ENCODE data around the gene HTR6.

The HTR6 gene

DNA sequence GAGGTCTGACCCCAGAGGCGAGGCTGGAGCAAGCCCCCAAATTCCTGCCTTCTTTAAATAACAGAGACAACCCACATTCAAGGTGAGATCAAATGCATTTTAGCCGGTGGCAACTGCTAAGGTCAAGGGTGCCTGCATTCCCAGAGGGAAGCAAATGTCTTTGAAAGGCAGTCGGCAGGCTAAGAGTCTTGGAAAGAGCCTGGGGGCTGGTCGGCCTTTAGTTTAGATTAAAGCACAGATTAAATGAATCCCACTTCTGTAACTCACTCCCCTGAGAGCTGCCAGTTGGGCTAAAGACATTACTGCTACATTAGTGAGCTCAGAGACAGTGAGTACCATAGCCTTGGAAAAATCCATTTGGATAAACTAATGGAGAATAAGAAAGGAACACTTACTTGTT, 59.2 kb downstream of the HTR6 start:
- Histone ChIP-seq H3K9ac (no peak overlapping the region), H3K36me3 (ENCODE audit: control insufficient read depth, insufficient read depth, low read length) (no peaks in the 10 kb centered on the region), H3K4me3 (ENCODE audit: low read depth, low read length) (no peak overlapping the region), H2AFZ (no peak overlapping the region), H3K79me2 (no peaks in the 10 kb centered on the region), H3K4me2 (ENCODE audit: low read length) (no peak overlapping the region), H3K27ac (no peak overlapping the region), H3K4me1 (no peaks in the 10 kb centered on the region), H3K27me3 (ENCODE audit: control insufficient read depth, insufficient read depth, low read length) (no peaks in the 10 kb centered on the region), H3K9me3 (ENCODE audit: control insufficient read depth, low read length) (no peaks in the 10 kb centered on the region)
- TF ChIP-seq, protein P1, sequence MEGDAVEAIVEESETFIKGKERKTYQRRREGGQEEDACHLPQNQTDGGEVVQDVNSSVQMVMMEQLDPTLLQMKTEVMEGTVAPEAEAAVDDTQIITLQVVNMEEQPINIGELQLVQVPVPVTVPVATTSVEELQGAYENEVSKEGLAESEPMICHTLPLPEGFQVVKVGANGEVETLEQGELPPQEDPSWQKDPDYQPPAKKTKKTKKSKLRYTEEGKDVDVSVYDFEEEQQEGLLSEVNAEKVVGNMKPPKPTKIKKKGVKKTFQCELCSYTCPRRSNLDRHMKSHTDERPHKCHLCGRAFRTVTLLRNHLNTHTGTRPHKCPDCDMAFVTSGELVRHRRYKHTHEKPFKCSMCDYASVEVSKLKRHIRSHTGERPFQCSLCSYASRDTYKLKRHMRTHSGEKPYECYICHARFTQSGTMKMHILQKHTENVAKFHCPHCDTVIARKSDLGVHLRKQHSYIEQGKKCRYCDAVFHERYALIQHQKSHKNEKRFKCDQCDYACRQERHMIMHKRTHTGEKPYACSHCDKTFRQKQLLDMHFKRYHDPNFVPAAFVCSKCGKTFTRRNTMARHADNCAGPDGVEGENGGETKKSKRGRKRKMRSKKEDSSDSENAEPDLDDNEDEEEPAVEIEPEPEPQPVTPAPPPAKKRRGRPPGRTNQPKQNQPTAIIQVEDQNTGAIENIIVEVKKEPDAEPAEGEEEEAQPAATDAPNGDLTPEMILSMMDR (IDR thresholded peaks at IDR 0.05), result no peak

DNA sequence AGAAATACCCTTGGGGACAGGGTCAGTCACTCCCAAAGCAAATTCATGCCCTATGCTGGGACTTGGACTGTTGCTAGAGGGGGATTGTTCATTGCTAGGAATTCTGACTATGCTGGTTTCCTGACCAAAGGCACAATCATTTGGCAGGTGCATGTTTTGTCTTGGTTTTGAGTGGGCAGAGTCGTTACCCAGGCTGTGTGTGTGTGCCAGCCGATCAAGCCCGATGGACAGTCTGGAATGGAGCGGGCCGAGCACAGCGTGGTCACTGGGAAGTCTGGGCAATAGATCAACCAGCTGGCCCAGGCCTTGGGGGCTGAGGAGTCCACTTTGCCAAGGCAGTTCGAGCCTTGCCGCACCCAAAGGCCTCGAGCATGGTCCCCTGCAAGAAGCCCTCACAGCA, 60.9 kb downstream of the HTR6 start:
- TF ChIP-seq, protein P1 (IDR thresholded peaks at IDR 0.05), result no peak
- Histone ChIP-seq H3K9ac (no peak overlapping the region), H3K36me3 (ENCODE audit: control insufficient read depth, insufficient read depth, low read length) (no peaks in the 10 kb centered on the region), H3K27ac (no peak overlapping the region), H3K79me2 (no peaks in the 10 kb centered on the region), H3K4me3 (ENCODE audit: low read depth, low read length) (no peak overlapping the region), H2AFZ (no peak overlapping the region), H3K4me2 (ENCODE audit: low read length) (no peak overlapping the region), H3K27me3 (ENCODE audit: control insufficient read depth, insufficient read depth, low read length) (no peaks in the 10 kb centered on the region), H3K4me1 (no peaks in the 10 kb centered on the region), H3K9me3 (ENCODE audit: control insufficient read depth, low read length) (no peaks in the 10 kb centered on the region)

DNA sequence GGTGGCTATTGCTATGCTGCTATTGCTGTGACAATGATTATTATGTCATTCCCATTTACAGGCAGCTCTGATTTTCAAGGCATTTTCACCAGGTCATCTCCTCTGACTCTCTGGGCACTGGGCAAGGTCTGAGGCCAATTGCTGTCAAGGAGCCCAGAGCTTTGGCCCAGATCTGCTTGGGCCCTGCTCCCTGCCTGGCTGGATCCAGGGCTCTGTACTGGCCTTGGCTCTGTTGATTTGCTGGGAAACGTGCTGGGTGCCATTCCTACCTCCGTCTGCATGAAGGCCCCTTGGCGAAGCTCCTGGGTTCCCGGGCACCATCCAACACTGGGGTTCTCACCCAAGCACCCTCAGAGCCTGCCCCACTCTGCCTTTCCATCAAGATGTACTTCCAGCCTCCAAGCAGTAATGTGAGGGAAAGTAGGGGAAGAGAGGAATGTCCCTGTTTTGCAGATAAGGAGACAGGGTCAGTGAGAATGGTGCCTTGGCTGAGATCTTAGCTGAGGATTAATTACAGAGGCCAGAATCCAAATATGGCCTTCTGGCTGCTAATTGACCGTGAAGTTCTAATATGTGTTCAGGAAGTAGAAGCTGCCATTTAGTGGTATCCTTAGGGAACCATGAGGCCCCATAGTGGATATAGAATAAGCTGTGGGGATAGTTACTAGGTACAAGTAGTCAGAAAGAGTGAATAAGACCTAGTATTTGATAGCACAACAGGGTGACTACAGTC, 63.9 kb downstream of the HTR6 start:
- Histone ChIP-seq H3K4me2 (ENCODE audit: low read length) (no peak overlapping the region), H3K79me2 (no peaks in the 10 kb centered on the region), H3K4me3 (ENCODE audit: low read depth, low read length) (no peak overlapping the region), H2AFZ (no peak overlapping the region), H3K9me3 (ENCODE audit: control insufficient read depth, low read length) (no peaks in the 10 kb centered on the region), H3K36me3 (ENCODE audit: control insufficient read depth, insufficient read depth, low read length) (no peaks in the 10 kb centered on the region), H3K9ac (no peak overlapping the region), H3K27me3 (ENCODE audit: control insufficient read depth, insufficient read depth, low read length) (no peaks in the 10 kb centered on the region), H3K27ac (no peak overlapping the region), H3K4me1 (no peaks in the 10 kb centered on the region)
- TF ChIP-seq, protein P1 (IDR thresholded peaks at IDR 0.05), result no peak

DNA sequence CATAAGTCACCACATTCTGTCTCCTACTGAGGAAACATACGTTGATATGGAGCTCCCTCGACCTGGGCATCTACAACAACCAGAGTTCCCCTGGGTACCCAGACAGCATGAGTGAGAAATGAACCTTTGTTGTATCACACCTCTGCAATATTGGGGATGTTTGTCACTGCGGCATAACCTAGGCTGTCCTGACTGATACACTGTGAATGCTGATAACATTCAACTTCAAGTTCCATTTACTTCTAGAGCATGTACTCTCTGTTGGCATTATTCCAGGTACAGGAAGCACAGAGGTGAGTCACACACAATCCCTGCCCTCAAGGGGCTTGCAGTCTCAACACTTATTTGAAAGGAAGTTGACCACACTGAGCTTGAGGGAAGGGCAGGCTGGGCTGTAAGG, 65.6 kb downstream of the HTR6 start:
- Histone ChIP-seq H3K27me3 (ENCODE audit: control insufficient read depth, insufficient read depth, low read length) (no peaks in the 10 kb centered on the region), H3K4me3 (ENCODE audit: low read depth, low read length) (no peak overlapping the region), H2AFZ (no peak overlapping the region), H3K4me1 (no peaks in the 10 kb centered on the region), H3K36me3 (ENCODE audit: control insufficient read depth, insufficient read depth, low read length) (no peaks in the 10 kb centered on the region), H3K79me2 (no peaks in the 10 kb centered on the region), H3K9me3 (ENCODE audit: control insufficient read depth, low read length) (no peaks in the 10 kb centered on the region), H3K27ac (no peak overlapping the region), H3K9ac (no peak overlapping the region), H3K4me2 (ENCODE audit: low read length) (no peak overlapping the region)
- TF ChIP-seq, protein P1 (IDR thresholded peaks at IDR 0.05), result no peak

Data from parathyroid adenoma (tissue), 2 donors.